CD4-positive, alpha-beta T cell treated with Interleukin-4 for 4 hours (primary cell): Measurements from ENCODE around the gene SHF.
A peak's percentile ranks its signal among the peaks of the same experiment; 100 is the strongest.

Experiments used
- DNase-seq: peaks from one replicate; pipeline ENCODE4 v3.0.0-alpha.2; 2020

SHF gene

GRCh38 chr15:45199136-45199810 is 11.5 kb upstream of the SHF start:
- DNase-seq, result peak; percentile 39

GRCh38 chr15:45198337-45199135 is 10.8 kb upstream of the SHF start:
- DNase-seq, result peak; percentile 98

- DNase-seq, result no peak
Observed at GRCh38 chr15:45197512-45197911, 9.7 kb upstream of the SHF start.

- DNase-seq, result no peak
Observed at GRCh38 chr15:45187578-45187893, 230 bp downstream of the SHF start.

- DNase-seq, result no peak
Observed at GRCh38 chr15:45186771-45187577, 792 bp downstream of the SHF start.

GRCh38 chr15:45185903-45186770 is 1.6 kb downstream of the SHF start:
- DNase-seq, result no peak

GRCh38 chr15:45185069-45185779 is 2.5 kb downstream of the SHF start:
- DNase-seq, result no peak

GRCh38 chr15:45184562-45185041 is 3.2 kb downstream of the SHF start:
- DNase-seq, result no peak

- no peak for DNase-seq
Observed at GRCh38 chr15:45183511-45183910, 4.3 kb downstream of the SHF start.

- DNase-seq, result no peak
Observed at GRCh38 chr15:45182996-45183395, 4.8 kb downstream of the SHF start.

GRCh38 chr15:45181491-45182285 is 6.1 kb downstream of the SHF start:
- DNase-seq, result no peak

- DNase-seq, result no peak
Observed at GRCh38 chr15:45180648-45181436, 6.9 kb downstream of the SHF start.

- DNase-seq, result peak; percentile 11
Observed at GRCh38 chr15:45180201-45180600, 7.6 kb downstream of the SHF start.

- peak; percentile 33 for DNase-seq
Observed at GRCh38 chr15:45179221-45179985, 8.4 kb downstream of the SHF start.

GRCh38 chr15:45177285-45177684 is 10.5 kb downstream of the SHF start:
- DNase-seq, result no peak

GRCh38 chr15:45174577-45174976 is 13.2 kb downstream of the SHF start:
- no peak for DNase-seq

GRCh38 chr15:45174069-45174468 is 13.7 kb downstream of the SHF start:
- DNase-seq, result no peak

- DNase-seq, result no peak
Observed at GRCh38 chr15:45171912-45172311, 15.9 kb downstream of the SHF start.
